ENCODE measurements around the gene PDGFD. TPM values are rescaled to one million over a fixed set of nuclear protein-coding genes. Genes with fewer than 3 reads are reported as not detected.

PDGFD gene
- polyA plus RNA-seq, 1 donor (not counting 4 experiments of a cell fraction or from before 2014, with no cell fraction given), result 0.28 TPM

DNA sequence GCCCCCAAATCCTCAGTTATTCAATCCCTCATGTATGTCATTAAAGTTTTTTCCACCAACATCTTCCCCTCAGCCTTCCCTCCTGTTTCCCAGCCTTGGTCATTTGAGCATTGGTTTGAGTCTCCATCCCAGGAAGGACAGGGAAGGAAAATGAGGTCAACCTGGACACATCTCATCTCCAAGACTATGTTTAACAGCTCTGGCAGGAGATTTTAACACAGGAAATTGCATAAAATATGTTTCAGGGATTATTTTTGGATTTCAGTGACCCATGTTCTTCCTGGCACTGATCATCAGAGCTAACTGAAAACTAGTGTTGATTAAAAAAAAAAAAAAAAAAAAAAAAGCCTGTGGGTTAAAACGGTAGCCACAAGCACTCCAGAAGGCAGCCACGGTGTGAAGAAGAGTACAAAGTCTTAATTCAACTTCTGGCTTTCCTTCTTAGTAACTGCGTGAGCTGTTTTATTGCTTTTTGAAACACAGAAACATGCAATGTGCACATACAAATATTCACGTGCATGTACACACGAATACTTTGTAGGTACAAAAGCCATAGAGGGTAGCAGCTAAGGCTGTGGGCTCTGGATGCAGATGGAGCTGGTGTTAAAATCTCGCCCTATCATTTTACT is 291.9 kb downstream of the PDGFD start:
- Histone ChIP-seq H3K36me3 (ENCODE audit: control insufficient read depth in 2 of 2, extremely low read depth in 1 of 2, insufficient read depth in 2 of 2, low read length in 2 of 2) (no peaks in the 10 kb centered on the region), H4K20me1 (ENCODE audit: control insufficient read depth, extremely low read depth, insufficient read depth, low read length) (no peaks in the 10 kb centered on the region), H2AFZ (ENCODE audit: control insufficient read depth, low read length) (no peak overlapping the region), H3K9ac (ENCODE audit: control insufficient read depth, extremely low read depth, insufficient read depth, low read length) (no peak overlapping the region), H3K9me3 (ENCODE audit: control insufficient read depth, low read depth, low read length) (no peaks in the 10 kb centered on the region), H3K9me1 (ENCODE audit: control insufficient read depth, extremely low read depth, insufficient read depth, low read length) (no peaks in the 10 kb centered on the region), H3K79me2 (ENCODE audit: control insufficient read depth, insufficient read depth, low read length) (no peaks in the 10 kb centered on the region), H3K4me1 (ENCODE audit: control insufficient read depth, extremely low read depth, insufficient read depth, low read length) (no peaks in the 10 kb centered on the region), H3K4me3 (ENCODE audit: control insufficient read depth in 2 of 3, extremely low read depth in 1 of 3, insufficient read depth in 2 of 3, low read depth in 1 of 3, low read length in 3 of 3) (no peak overlapping the region), H3K4me2 (ENCODE audit: control insufficient read depth, extremely low read depth, insufficient read depth, low read depth, low read length) (no peak overlapping the region), H3K27ac (ENCODE audit: control insufficient read depth, insufficient read depth, low read length) (no peak overlapping the region), H3K27me3 (ENCODE audit: control insufficient read depth, extremely low read depth, insufficient read depth, low read length) (no peaks in the 10 kb centered on the region)
- FAIRE-seq (no peak), DNase-seq (ENCODE audit: low read depth, low spot score) (no peak)
- dilution Hi-C loops (cut with MboI; ENCODE audit: extremely low pct_ligation_motif_present, low sequenced_read_pairs), result no loop called here
- no peak for TF ChIP-seq EZH2 (IDR thresholded peaks at IDR 0.05; ENCODE audit: low read length)
- TF ChIP-seq, protein P1, sequence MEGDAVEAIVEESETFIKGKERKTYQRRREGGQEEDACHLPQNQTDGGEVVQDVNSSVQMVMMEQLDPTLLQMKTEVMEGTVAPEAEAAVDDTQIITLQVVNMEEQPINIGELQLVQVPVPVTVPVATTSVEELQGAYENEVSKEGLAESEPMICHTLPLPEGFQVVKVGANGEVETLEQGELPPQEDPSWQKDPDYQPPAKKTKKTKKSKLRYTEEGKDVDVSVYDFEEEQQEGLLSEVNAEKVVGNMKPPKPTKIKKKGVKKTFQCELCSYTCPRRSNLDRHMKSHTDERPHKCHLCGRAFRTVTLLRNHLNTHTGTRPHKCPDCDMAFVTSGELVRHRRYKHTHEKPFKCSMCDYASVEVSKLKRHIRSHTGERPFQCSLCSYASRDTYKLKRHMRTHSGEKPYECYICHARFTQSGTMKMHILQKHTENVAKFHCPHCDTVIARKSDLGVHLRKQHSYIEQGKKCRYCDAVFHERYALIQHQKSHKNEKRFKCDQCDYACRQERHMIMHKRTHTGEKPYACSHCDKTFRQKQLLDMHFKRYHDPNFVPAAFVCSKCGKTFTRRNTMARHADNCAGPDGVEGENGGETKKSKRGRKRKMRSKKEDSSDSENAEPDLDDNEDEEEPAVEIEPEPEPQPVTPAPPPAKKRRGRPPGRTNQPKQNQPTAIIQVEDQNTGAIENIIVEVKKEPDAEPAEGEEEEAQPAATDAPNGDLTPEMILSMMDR (optimal IDR thresholded peaks at IDR 0.05 in 1 of 3, IDR thresholded peaks at IDR 0.05 in 1 of 3, conservative IDR thresholded peaks at IDR 0.05 in 1 of 3; ENCODE audit: extremely low read depth in 1 of 3, insufficient read depth in 2 of 3, low read length in 3 of 3), result no peak

DNA sequence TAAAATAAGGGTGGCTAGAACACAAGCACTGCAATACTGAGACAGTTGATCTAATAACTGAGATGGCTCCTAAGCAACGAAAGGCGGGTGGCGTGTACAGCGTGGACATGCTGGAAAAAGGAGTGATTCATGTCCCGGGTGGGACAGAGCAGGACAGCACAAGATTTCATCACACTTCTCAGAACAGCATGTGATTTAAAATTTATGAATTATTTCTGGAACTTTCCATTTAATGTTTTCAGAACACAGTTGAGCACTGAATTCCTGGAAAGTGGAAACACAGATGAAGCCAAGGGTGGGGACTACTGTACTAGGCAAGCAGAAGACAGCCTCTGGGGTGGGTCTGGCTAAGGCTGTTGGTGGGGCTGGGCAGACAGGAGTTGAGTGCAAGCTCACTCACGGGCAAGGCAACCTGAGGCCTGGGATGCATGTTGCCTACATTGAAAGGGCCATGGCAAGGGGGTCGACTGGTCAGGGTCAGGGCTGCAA is 293.1 kb downstream of the PDGFD start:
- no peaks in the 10 kb centered on the region for H3K9me1 ChIP-seq (ENCODE audit: control insufficient read depth, extremely low read depth, insufficient read depth, low read length)
- no peaks in the 10 kb centered on the region for H3K79me2 ChIP-seq (ENCODE audit: control insufficient read depth, insufficient read depth, low read length)
- DNase-seq (ENCODE audit: low read depth, low spot score) (no peak), FAIRE-seq (no peak)
- TF ChIP-seq, protein P1 (optimal IDR thresholded peaks at IDR 0.05 in 1 of 3, IDR thresholded peaks at IDR 0.05 in 1 of 3, conservative IDR thresholded peaks at IDR 0.05 in 1 of 3; ENCODE audit: extremely low read depth in 1 of 3, insufficient read depth in 2 of 3, low read length in 3 of 3), result no peak
- no peak for TF ChIP-seq EZH2 (IDR thresholded peaks at IDR 0.05; ENCODE audit: low read length)
- no peak overlapping the region for H3K9ac ChIP-seq (ENCODE audit: control insufficient read depth, extremely low read depth, insufficient read depth, low read length)
- no peaks in the 10 kb centered on the region for H3K4me1 ChIP-seq (ENCODE audit: control insufficient read depth, extremely low read depth, insufficient read depth, low read length)
- H3K36me3 ChIP-seq (ENCODE audit: control insufficient read depth in 2 of 2, extremely low read depth in 1 of 2, insufficient read depth in 2 of 2, low read length in 2 of 2), result no peaks in the 10 kb centered on the region
- dilution Hi-C loops (cut with MboI; ENCODE audit: extremely low pct_ligation_motif_present, low sequenced_read_pairs), result no loop called here
- H3K4me3 ChIP-seq (ENCODE audit: control insufficient read depth in 2 of 3, extremely low read depth in 1 of 3, insufficient read depth in 2 of 3, low read depth in 1 of 3, low read length in 3 of 3), result no peak overlapping the region
- no peaks in the 10 kb centered on the region for H3K9me3 ChIP-seq (ENCODE audit: control insufficient read depth, low read depth, low read length)
- H2AFZ ChIP-seq (ENCODE audit: control insufficient read depth, low read length), result no peak overlapping the region
- H4K20me1 ChIP-seq (ENCODE audit: control insufficient read depth, extremely low read depth, insufficient read depth, low read length), result no peaks in the 10 kb centered on the region
- H3K27me3 ChIP-seq (ENCODE audit: control insufficient read depth, extremely low read depth, insufficient read depth, low read length), result no peaks in the 10 kb centered on the region
- no peak overlapping the region for H3K27ac ChIP-seq (ENCODE audit: control insufficient read depth, insufficient read depth, low read length)
- H3K4me2 ChIP-seq (ENCODE audit: control insufficient read depth, extremely low read depth, insufficient read depth, low read depth, low read length), result no peak overlapping the region
